HUES48 (cell line): Measurements from ENCODE around the gene ATF2.
"Not testable (repeated sequence)": the region's sequence is repeated elsewhere in the genome, so short reads cannot be mapped to it uniquely, and the experiment has no call there.

Experiments
- H3K27ac ChIP-seq: one replicate; pipeline ENCODE4 v1.7.0; 2013; ENCODE audit warnings: low read depth, low read length, inconsistent platforms
- H3K27me3 ChIP-seq: 2 replicates; pipeline ENCODE4 v1.6.1; 2013; ENCODE audit warnings: mild to moderate bottlenecking, low read length; ENCODE audit not compliant: control insufficient read depth, insufficient read depth
- H3K36me3 ChIP-seq: 2 replicates; pipeline ENCODE4 v1.6.1; 2013; ENCODE audit warnings: low read length; ENCODE audit not compliant: control insufficient read depth, insufficient read depth
- H3K4me1 ChIP-seq: 2 replicates; pipeline ENCODE4 v1.6.1; 2013; ENCODE audit warnings: mild to moderate bottlenecking, low read length; ENCODE audit not compliant: control insufficient read depth, insufficient read depth
- H3K4me3 ChIP-seq: 2 replicates; pipeline ENCODE4 v1.5.1; 2013; ENCODE audit warnings: mild to moderate bottlenecking, low read depth, low read length
- H3K9ac ChIP-seq: 2 replicates; pipeline ENCODE4 v1.6.1; 2013; ENCODE audit warnings: mild to moderate bottlenecking, low read depth, low read length, moderate library complexity
- H3K9me3 ChIP-seq: 2 replicates; pipeline ENCODE4 v1.6.1; 2013; ENCODE audit warnings: low read length; ENCODE audit not compliant: control insufficient read depth, insufficient read depth

The ATF2 gene

GRCh38 chr2:175136334-175137215 lies 31.4 kb downstream of the ATF2 start:
- H3K27me3 ChIP-seq = no peaks in the 10 kb centered on the region
- H3K9me3 ChIP-seq = no peaks in the 10 kb centered on the region
- no peak overlapping the region for H3K9ac ChIP-seq
- peaks cover 29% of the 10 kb centered on the region for H3K36me3 ChIP-seq
- peak overlapping the region; percentile 25 for H3K27ac ChIP-seq
- peaks cover 16% of the 10 kb centered on the region for H3K4me1 ChIP-seq
- H3K4me3 ChIP-seq = no peak overlapping the region

DNA sequence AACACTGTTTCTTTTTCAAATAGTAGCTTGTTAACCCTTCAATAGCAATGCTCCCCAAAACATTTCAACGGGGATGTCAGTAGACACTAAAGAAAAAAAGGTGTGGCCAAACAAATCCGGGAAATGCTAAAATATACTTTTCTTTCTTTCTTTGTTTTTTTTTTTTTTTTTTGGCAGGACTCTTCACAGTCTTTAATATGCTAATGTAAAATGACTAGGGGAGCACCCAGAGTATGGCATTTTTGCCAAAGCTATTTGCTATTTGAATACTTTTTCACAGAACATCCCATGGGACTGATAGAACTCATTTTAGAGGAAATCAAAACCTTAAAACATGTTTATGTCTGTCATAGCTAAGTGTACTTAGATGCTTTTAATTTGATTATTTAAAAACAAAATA lies 32.1 kb downstream of the ATF2 start:
- peak overlapping the region; percentile 48 for H3K27ac ChIP-seq
- H3K4me3 ChIP-seq = no peak overlapping the region
- no peak overlapping the region for H3K9ac ChIP-seq
- peaks cover 16% of the 10 kb centered on the region for H3K4me1 ChIP-seq
- H3K36me3 ChIP-seq = peaks cover 29% of the 10 kb centered on the region
- H3K27me3 ChIP-seq = no peaks in the 10 kb centered on the region
- no peaks in the 10 kb centered on the region for H3K9me3 ChIP-seq

GRCh38 chr2:175135177-175135576 lies 32.8 kb downstream of the ATF2 start:
- Histone ChIP-seq H3K9ac (no peak overlapping the region), H3K9me3 (no peaks in the 10 kb centered on the region), H3K36me3 (peaks cover 32% of the 10 kb centered on the region), H3K27ac (peak overlapping the region; percentile 48), H3K4me1 (peaks cover 16% of the 10 kb centered on the region), H3K27me3 (no peaks in the 10 kb centered on the region), H3K4me3 (no peak overlapping the region)

DNA sequence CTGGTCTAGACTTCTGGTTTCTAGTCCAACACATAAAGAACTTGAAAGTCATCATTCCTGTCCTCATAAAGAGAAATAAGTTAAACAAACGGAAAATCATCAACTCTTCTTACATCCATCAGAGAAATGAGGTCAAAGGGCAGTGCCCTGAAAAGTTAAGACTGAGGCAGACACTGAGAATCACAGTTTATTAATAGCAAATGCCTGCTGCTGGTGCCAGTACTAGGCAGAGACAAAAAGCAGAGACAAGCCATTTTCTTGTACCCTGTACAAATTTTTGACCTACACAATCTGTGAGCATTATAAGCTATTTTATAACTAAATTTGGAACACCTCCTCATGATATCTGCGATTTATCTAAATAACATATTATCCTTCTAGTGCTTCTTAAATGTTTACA lies 36.8 kb downstream of the ATF2 start:
- no peak overlapping the region for H3K27ac ChIP-seq
- peaks cover 10% of the 10 kb centered on the region for H3K4me1 ChIP-seq
- H3K9ac ChIP-seq = no peak overlapping the region
- peaks cover 62% of the 10 kb centered on the region for H3K36me3 ChIP-seq
- H3K27me3 ChIP-seq = no peaks in the 10 kb centered on the region
- no peaks in the 10 kb centered on the region for H3K9me3 ChIP-seq
- no peak overlapping the region for H3K4me3 ChIP-seq

- H3K27ac ChIP-seq = no peak overlapping the region
- H3K27me3 ChIP-seq = no peaks in the 10 kb centered on the region
- no peak overlapping the region for H3K9ac ChIP-seq
- H3K4me1 ChIP-seq = no peaks in the 10 kb centered on the region
- no peaks in the 10 kb centered on the region for H3K9me3 ChIP-seq
- H3K36me3 ChIP-seq = peaks cover 41% of the 10 kb centered on the region
- H3K4me3 ChIP-seq = no peak overlapping the region
Measured at GRCh38 chr2:175126661-175127060, 41.3 kb downstream of the ATF2 start.

- Histone ChIP-seq H3K9me3 (no peaks in the 10 kb centered on the region), H3K4me1 (no peaks in the 10 kb centered on the region), H3K36me3 (peaks cover 25% of the 10 kb centered on the region), H3K4me3 (no peak overlapping the region), H3K27me3 (no peaks in the 10 kb centered on the region), H3K9ac (no peak overlapping the region), H3K27ac (no peak overlapping the region)
Measured at GRCh38 chr2:175123254-175123653, 44.7 kb downstream of the ATF2 start.

DNA sequence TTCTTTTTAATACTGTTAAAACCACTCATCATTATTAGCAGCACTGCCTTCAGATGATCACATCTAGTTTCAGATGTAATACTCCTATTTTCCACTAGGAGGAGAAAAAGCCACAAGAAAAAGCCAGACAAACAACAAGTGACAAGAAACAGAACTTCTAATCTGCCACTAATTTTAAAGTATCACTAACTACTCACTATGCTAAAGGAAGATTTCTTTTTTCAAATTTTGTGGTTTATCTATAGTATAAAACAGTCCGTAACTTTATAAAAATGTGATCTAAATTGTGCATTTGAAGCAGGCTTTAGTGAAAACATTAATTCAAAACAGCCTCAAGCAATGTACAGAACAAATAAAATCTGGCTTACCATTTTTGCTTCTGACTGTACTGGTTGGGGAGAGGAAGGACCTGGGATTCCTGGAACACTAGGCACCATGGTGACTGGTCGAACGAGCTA lies 56.8 kb downstream of the ATF2 start:
- Histone ChIP-seq H3K4me3 (no peak overlapping the region), H3K9ac (no peak overlapping the region), H3K27ac (no peak overlapping the region), H3K27me3 (no peaks in the 10 kb centered on the region), H3K4me1 (no peaks in the 10 kb centered on the region), H3K9me3 (peaks cover 14% of the 10 kb centered on the region), H3K36me3 (peaks cover 79% of the 10 kb centered on the region)

DNA sequence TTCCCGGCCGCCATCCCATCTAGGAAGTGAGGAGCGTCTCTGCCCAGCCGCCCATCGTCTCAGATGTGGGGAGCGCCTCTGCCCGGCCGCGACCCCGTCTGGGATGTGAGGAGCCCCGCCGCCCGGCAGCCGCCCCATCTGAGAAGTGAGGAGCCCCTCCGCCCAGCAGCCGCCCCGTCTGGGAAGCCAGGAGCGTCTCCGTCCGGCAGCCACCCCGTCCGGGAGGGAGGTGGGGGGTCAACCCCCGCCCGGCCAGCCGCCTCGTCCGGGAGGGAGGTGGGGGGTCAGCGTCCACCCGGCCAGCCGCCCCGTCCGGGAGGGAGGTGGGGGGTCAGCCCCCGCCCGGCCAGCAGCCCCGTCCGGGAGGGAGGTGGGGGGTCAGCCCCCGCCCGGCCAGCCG lies 59.9 kb downstream of the ATF2 start:
- peaks cover 70% of the 10 kb centered on the region for H3K36me3 ChIP-seq
- not testable (repeated sequence) for H3K4me3 ChIP-seq, H3K4me1 ChIP-seq, H3K9ac ChIP-seq, H3K27me3 ChIP-seq, H3K27ac ChIP-seq
- H3K9me3 ChIP-seq = peaks cover 14% of the 10 kb centered on the region

DNA sequence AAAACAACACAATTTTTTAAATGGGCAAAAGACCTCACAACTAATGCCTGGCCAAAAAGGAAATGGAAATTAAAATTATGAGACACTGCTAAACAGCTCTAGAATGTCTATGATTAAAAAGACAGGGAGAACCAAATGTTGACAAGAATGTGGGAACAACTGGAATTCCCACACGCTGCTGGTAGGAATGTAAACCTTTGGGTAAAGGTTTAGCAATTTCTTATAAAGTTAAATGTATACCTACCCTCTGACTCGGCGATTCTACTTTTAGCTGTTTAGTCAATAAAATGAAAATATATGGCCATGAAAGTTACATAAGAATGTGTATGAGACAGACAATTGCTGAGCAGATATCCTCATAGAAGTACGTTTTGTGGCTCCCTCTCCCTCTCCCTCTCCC lies 60.9 kb downstream of the ATF2 start:
- H3K4me3 ChIP-seq = no peak overlapping the region
- peaks cover 14% of the 10 kb centered on the region for H3K9me3 ChIP-seq
- H3K36me3 ChIP-seq = peaks cover 69% of the 10 kb centered on the region
- H3K27ac ChIP-seq = no peak overlapping the region
- H3K9ac ChIP-seq = no peak overlapping the region
- H3K4me1 ChIP-seq = no peaks in the 10 kb centered on the region
- no peaks in the 10 kb centered on the region for H3K27me3 ChIP-seq

GRCh38 chr2:175103191-175103590 lies 64.8 kb downstream of the ATF2 start:
- H3K4me1 ChIP-seq = no peaks in the 10 kb centered on the region
- no peak overlapping the region for H3K27ac ChIP-seq
- H3K9me3 ChIP-seq = no peaks in the 10 kb centered on the region
- H3K4me3 ChIP-seq = no peak overlapping the region
- peaks cover 63% of the 10 kb centered on the region for H3K36me3 ChIP-seq
- H3K9ac ChIP-seq = no peak overlapping the region
- H3K27me3 ChIP-seq = no peaks in the 10 kb centered on the region

DNA sequence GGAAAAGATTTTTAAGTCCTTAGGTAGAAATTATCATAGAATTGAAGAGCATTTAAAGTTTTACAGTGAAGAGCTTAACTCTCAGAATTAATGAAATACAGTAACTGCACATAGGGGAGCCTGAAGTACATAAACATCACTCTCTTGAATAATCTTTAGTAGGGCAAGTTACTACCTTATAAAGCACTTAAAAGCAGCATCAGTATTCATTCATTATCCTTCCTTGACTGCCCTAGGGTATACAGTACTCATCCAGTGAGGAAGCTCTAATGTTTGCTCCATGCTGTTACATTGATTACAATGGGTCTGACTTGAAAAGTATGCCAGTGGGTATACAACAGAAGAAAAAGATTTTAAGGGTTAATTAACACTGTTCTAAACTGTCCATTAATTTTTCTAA lies 66.5 kb downstream of the ATF2 start:
- H3K36me3 ChIP-seq = peaks cover 72% of the 10 kb centered on the region
- H3K9ac ChIP-seq = no peak overlapping the region
- no peak overlapping the region for H3K4me3 ChIP-seq
- no peaks in the 10 kb centered on the region for H3K27me3 ChIP-seq
- no peak overlapping the region for H3K27ac ChIP-seq
- H3K4me1 ChIP-seq = no peaks in the 10 kb centered on the region
- no peaks in the 10 kb centered on the region for H3K9me3 ChIP-seq
